ENCODE data around the gene CUL9. TPM values are rescaled to one million over a fixed set of nuclear protein-coding genes. Genes with fewer than 3 reads are reported as not detected.

Gene CUL9
- total and polyA plus RNA-seq, 8 donors = 35.9 to 55.1 (median 41.0) TPM

GRCh38 chr6:43173591-43174262 lies 8.3 kb upstream of the CUL9 start:
- intact Hi-C loops (cut with DNase I) = no loop called here
- Histone ChIP-seq H3K27ac (peak overlapping the region; percentile 86 to 97), H3K4me3 (peak overlapping the region; percentile 85 to 96), H3K4me1 (peaks cover 24 to 52% of the 10 kb centered on the region in 2 donors), H3K27me3 (no peaks in the 10 kb centered on the region), H3K36me3 (peaks cover 0 to 36% of the 10 kb centered on the region in 2 donors), H3K9me3 (no peaks in the 10 kb centered on the region)
- DNase-seq (no peak), ATAC-seq (no peak)
- no peak for TF ChIP-seq CTCF (IDR thresholded peaks at IDR 0.05)

- Histone ChIP-seq H3K36me3 (peaks cover 0 to 43% of the 10 kb centered on the region in 2 donors), H3K4me1 (peaks cover 24 to 52% of the 10 kb centered on the region in 2 donors), H3K9me3 (no peaks in the 10 kb centered on the region), H3K4me3 (peak overlapping the region; percentile 32 to 96), H3K27ac (peak overlapping the region; percentile 86 to 97), H3K27me3 (no peaks in the 10 kb centered on the region)
- TF ChIP-seq CTCF (IDR thresholded peaks at IDR 0.05) = peak in 1 of 2 donors; percentile 12
- peak; percentile 80 for ATAC-seq
- DNase-seq = peak; percentile 95 to 99 (median 99)
- intact Hi-C loops (cut with DNase I) = no loop called here
These were observed 7.5 kb upstream of the CUL9 start for GRCh38 chr6:43174263-43175112.

- TF ChIP-seq CTCF (IDR thresholded peaks at IDR 0.05) = no peak
- Histone ChIP-seq H3K4me3 (no peak overlapping the region), H3K4me1 (peaks cover 24 to 45% of the 10 kb centered on the region in 2 donors), H3K27me3 (no peaks in the 10 kb centered on the region), H3K9me3 (no peaks in the 10 kb centered on the region), H3K36me3 (peaks cover 0 to 53% of the 10 kb centered on the region in 2 donors), H3K27ac (peak overlapping the region in 1 of 2 donors; percentile 97)
- DNase-seq (no peak), ATAC-seq (no peak)
- intact Hi-C loops (cut with DNase I) = no loop called here
These were observed 6.1 kb upstream of the CUL9 start for GRCh38 chr6:43175676-43176422.

GRCh38 chr6:43176423-43176786 lies 5.6 kb upstream of the CUL9 start:
- no peak overlapping the region for H3K4me3 ChIP-seq
- intact Hi-C loops (cut with DNase I) = no loop called here
- peak overlapping the region in 1 of 2 donors; percentile 97 for H3K27ac ChIP-seq
- no peaks in the 10 kb centered on the region for H3K27me3 ChIP-seq
- no peak for TF ChIP-seq CTCF (IDR thresholded peaks at IDR 0.05)
- no peak for DNase-seq
- H3K9me3 ChIP-seq = no peaks in the 10 kb centered on the region
- peaks cover 0 to 53% of the 10 kb centered on the region in 2 donors for H3K36me3 ChIP-seq
- peaks cover 26 to 51% of the 10 kb centered on the region in 2 donors for H3K4me1 ChIP-seq
- ATAC-seq = no peak
